Body of pancreas (tissue), 4 donors: Measurements from ENCODE around the gene WDR18. TPM values are rescaled to one million over a fixed set of nuclear protein-coding genes. Genes with fewer than 3 reads are reported as not detected.

Experiments used
- ATAC-seq: fragments of 150-250 bp; one replicate; pipeline ENCODE4 v1.9.1; 2016
- DNase-seq, 4 donors: peaks; one replicate each; pipeline ENCODE4 v3.0.0-alpha.2; 2019
- H3K27ac ChIP-seq, 4 donors: fragments of 200-600 bp; sonication (generic); 1 replicate in 3 of 4; 2 replicates in 1 of 4; pipeline versions ENCODE4 v1.5.1 to v1.6.1; 2016 to 2019; ENCODE audit warnings: mild to moderate bottlenecking in 1 of 4, mixed read lengths in 1 of 4, moderate library complexity in 1 of 4
- H3K27me3 ChIP-seq, 2 donors: fragments of 200-600 bp; sonication (generic); one replicate each; pipeline ENCODE4 v1.6.0; 2016; ENCODE audit warnings: mild to moderate bottlenecking in 1 of 2
- H3K36me3 ChIP-seq, 2 donors: fragments of 200-600 bp; sonication (generic); replicated peaks in 1 of 2; 2 replicates each; pipeline ENCODE4 v1.5.1; 2016; ENCODE audit warnings: low read depth in 2 of 2; ENCODE audit not compliant: insufficient read depth in 1 of 2
- H3K4me1 ChIP-seq: fragments of 200-600 bp; sonication (generic); one replicate; pipeline ENCODE4 v1.6.0; 2016
- H3K4me3 ChIP-seq, 2 donors: fragments of 200-600 bp; sonication (generic); 1 replicate in 1 of 2; 2 replicates in 1 of 2; pipeline ENCODE4 v1.5.1; 2016 to 2019
- H3K9me3 ChIP-seq, 3 donors: fragments of 200-600 bp; sonication (generic); 1 replicate in 2 of 3; 2 replicates in 1 of 3; pipeline ENCODE4 v1.5.1; 2016
- POLR2A ChIP-seq, 3 donors: fragments of 450-650 bp; IDR thresholded peaks; one replicate each; pipeline ENCODE4 v1.6.1; 2016; ENCODE audit warnings: antibody characterized with exemption in 3 of 3, mild to moderate bottlenecking in 2 of 3
- WGBS, 2 donors: methylation state at CpG; one replicate each; pipeline ENCODE4 v1.1.5; 2017; 5-methylcytosine and 5-hydroxymethylcytosine counted together
- intact Hi-C: fragments of 100-400 bp; cut with DNase I; formaldehyde crosslinking; loops from one replicate; pipeline ENCODE4 v1.15.1; 2023
- total RNA-seq, 2 donors: library from RNA; depleted of rRNA; stranded (reverse); fragments of >200 nt; gene quantifications; one replicate each; pipeline ENCODE4 v1.1.0, GENCODE V29; 2016
- TF ChIP-seq, protein P1 (sequence below), 7 experiments: fragments of 450-650 bp in 4 of 7; fragments of 200-600 bp in 3 of 7; sonication (generic) in 3 of 7; IDR thresholded peaks; one replicate each; pipeline ENCODE4 v1.5.1; 2016 to 2019; ENCODE audit warnings: antibody characterized with exemption in 7 of 7

WDR18 gene
- total RNA-seq, 2 donors from 2014 or later: 15.3 to 53.1 TPM

DNA sequence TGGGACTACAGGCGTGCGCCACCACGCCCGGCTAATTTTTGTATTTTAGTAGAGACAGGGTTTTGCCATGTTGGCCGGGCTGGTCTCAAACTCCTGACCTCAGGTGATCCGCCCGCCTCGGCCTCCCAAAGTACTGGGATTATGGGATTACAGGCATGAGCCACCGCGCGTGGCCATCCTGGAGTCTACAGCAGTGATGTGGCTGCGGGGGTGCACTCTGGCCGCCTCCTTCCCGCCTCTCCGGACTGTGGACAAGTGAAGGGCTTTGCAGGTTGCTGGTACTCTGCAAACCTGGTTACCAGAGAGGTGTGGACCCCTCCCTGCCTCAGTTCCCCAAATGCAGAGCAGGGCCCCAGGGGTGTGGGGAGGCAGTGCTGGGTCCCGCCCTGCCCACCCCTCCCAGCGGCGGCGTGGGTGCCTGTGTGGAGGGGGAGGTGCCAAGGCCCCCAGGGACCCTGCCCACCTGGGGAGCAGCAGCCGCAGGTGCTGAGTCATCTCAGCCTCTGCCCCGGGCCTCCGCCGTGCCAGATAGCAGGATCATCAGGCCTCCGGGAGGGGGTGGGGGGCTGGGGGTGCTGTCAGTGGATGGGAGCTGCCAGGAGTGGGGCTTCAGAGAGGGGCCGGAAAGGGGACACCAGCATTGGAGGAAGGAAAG lies 35.2 kb upstream of the WDR18 start:
- H3K27me3 ChIP-seq: no peaks in the 10 kb centered on the region
- no peak for DNase-seq
- 86 to 96% methylated on average over 10 to 20 of the region's 25 CpGs for WGBS, 2 donors
- H3K9me3 ChIP-seq: no peaks in the 10 kb centered on the region
- no peak overlapping the region for H3K4me3 ChIP-seq
- intact Hi-C loops: no loop called here
- no peaks in the 10 kb centered on the region for H3K36me3 ChIP-seq
- H3K4me1 ChIP-seq: peaks cover 28% of the 10 kb centered on the region
- TF ChIP-seq, protein P1, sequence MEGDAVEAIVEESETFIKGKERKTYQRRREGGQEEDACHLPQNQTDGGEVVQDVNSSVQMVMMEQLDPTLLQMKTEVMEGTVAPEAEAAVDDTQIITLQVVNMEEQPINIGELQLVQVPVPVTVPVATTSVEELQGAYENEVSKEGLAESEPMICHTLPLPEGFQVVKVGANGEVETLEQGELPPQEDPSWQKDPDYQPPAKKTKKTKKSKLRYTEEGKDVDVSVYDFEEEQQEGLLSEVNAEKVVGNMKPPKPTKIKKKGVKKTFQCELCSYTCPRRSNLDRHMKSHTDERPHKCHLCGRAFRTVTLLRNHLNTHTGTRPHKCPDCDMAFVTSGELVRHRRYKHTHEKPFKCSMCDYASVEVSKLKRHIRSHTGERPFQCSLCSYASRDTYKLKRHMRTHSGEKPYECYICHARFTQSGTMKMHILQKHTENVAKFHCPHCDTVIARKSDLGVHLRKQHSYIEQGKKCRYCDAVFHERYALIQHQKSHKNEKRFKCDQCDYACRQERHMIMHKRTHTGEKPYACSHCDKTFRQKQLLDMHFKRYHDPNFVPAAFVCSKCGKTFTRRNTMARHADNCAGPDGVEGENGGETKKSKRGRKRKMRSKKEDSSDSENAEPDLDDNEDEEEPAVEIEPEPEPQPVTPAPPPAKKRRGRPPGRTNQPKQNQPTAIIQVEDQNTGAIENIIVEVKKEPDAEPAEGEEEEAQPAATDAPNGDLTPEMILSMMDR (IDR thresholded peaks at IDR 0.05): no peak
- TF ChIP-seq POLR2A (IDR thresholded peaks at IDR 0.05): no peak
- no peak overlapping the region for H3K27ac ChIP-seq
- ATAC-seq: no peak

DNA sequence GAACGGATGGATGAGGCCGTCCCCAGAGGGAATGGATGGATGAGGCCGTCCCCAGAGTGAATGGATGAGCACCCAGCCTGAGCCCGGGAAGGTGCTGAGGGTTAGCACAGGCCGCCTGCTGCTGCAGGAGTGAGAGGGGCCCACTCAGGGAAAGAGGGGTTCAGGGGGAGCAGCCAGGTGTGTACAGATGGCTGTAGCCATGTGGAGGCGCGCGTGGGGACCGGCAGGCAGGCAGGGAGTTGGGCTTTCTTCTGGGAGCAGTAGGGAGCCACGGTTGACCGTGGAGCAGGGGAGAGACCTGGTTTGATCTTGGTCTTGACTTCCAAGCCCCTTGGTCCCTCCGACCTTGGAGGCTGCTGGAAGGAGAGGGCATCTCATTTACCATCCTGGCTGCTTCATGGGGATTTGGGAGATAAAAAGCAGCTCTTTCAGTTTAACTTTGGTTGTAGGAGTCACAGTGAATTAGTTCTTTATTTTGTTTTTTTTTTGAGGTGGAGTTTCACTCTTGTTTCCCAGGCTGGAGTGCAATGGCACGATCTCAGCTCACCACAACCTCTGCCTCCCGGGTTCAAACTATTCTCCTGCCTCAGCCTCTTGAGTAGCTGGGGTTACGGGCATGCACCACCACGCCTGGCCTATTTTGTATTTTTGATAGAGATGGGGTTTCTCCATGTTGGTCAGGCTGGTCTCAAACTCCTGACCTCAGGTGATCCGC lies 33.6 kb upstream of the WDR18 start:
- no peaks in the 10 kb centered on the region for H3K9me3 ChIP-seq
- no peak for TF ChIP-seq POLR2A (IDR thresholded peaks at IDR 0.05)
- TF ChIP-seq, protein P1 (IDR thresholded peaks at IDR 0.05): no peak
- ATAC-seq: no peak
- no peak overlapping the region for H3K27ac ChIP-seq
- peaks cover 38% of the 10 kb centered on the region for H3K4me1 ChIP-seq
- intact Hi-C loops: no loop called here
- H3K4me3 ChIP-seq: no peak overlapping the region
- DNase-seq: no peak
- 84 to 90% methylated on average over 16 to 17 of the region's 17 CpGs for WGBS, 2 donors
- H3K36me3 ChIP-seq: no peaks in the 10 kb centered on the region
- H3K27me3 ChIP-seq: no peaks in the 10 kb centered on the region

GRCh38 chr19:952049-952679 lies 32.0 kb upstream of the WDR18 start:
- no peak for ATAC-seq
- no peak overlapping the region for H3K4me3 ChIP-seq
- H3K9me3 ChIP-seq: no peaks in the 10 kb centered on the region
- no peaks in the 10 kb centered on the region for H3K27me3 ChIP-seq
- TF ChIP-seq POLR2A (IDR thresholded peaks at IDR 0.05): no peak
- TF ChIP-seq, protein P1 (IDR thresholded peaks at IDR 0.05): no peak
- WGBS, 2 donors: 60 to 65% methylated on average over 12 to 14 of the region's 14 CpGs
- no peak for DNase-seq
- peak overlapping the region in 3 of 4 donors; percentile 67 to 84 (median 77) for H3K27ac ChIP-seq
- peaks cover 48% of the 10 kb centered on the region for H3K4me1 ChIP-seq
- intact Hi-C loops: no loop called here
- no peaks in the 10 kb centered on the region for H3K36me3 ChIP-seq

DNA sequence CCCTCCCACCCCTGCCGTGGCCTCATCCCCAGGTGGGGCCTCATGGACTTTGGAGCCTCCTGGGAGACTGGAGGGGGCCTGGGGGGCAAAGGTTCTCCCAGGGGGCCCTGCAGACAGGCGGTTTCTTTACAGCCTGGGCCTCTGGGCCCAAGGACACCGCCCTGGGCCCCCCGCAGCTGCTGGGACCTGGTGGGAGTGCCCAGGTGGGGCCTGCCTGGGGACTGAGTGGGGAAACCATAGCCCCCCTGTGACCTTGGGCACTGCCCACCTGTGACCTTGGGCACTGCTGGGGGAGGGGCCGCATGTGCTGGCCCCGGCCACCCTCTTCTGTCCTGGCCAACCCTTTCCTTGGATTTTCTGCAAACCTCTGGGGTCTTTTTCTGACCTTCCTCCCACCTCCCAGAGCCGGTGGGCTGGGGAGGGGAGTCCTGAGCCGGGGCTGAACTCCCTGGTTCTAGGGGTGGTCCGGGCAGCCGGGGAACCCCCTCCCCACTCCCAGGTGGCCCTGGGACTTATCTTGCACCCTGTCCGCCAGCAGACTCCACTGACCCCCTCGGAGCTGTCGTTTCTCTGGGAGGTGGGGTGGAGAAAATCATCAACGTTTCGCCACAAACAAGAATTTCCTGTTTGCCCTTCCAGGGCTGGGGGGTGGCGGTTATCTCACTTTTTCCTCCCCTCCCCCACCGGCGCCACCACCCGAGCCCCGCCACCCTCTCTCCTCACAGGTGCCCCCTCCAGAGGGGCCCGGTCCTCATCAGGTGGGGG lies 31.3 kb upstream of the WDR18 start:
- intact Hi-C loops: no loop called here
- 0 to 12% methylated on average over 7 to 21 of the region's 21 CpGs for WGBS, 2 donors
- Histone ChIP-seq H3K27me3 (no peaks in the 10 kb centered on the region), H3K4me1 (peaks cover 53% of the 10 kb centered on the region), H3K27ac (peak overlapping the region; percentile 36 to 84 (median 72)), H3K36me3 (no peaks in the 10 kb centered on the region), H3K4me3 (no peak overlapping the region), H3K9me3 (no peaks in the 10 kb centered on the region)
- peak in 1 of 3 donors; percentile 49 for TF ChIP-seq POLR2A (IDR thresholded peaks at IDR 0.05)
- TF ChIP-seq, protein P1 (IDR thresholded peaks at IDR 0.05): no peak
- DNase-seq: peak; percentile 47 to 64 (median 62)
- peak; percentile 60 for ATAC-seq
